Activated CD4-positive, alpha-beta T cell treated with anti-CD3 and anti-CD28 coated beads, Interleukin-2, amount 10 ng/mL, durations not matched to agents 24 days and 14 days (primary cell): ENCODE results near the gene PEG3. TPM values are rescaled to one million over a fixed set of nuclear protein-coding genes. Genes with fewer than 3 reads are reported as not detected.

Experiments used
- DNase-seq: peaks from one replicate; pipeline ENCODE4 v3.0.0; 2022
- H3K27ac Mint-ChIP-seq: one replicate; pipeline ENCODE4 v1.8.0; 2022; ENCODE audit warnings: mild to moderate bottlenecking, mixed read lengths
- H3K27me3 Mint-ChIP-seq: one replicate; pipeline ENCODE4 v1.8.0; 2022; ENCODE audit warnings: mixed read lengths
- H3K36me3 Mint-ChIP-seq: one replicate; pipeline ENCODE4 v1.8.0; 2022; ENCODE audit warnings: low read depth, mild to moderate bottlenecking, mixed read lengths
- H3K4me1 Mint-ChIP-seq: one replicate; pipeline ENCODE4 v1.8.0; 2021; ENCODE audit warnings: mixed read lengths
- H3K4me3 Mint-ChIP-seq: one replicate; pipeline ENCODE4 v1.8.0; 2022; ENCODE audit warnings: mild to moderate bottlenecking, moderate library complexity, mixed read lengths
- H3K9me3 Mint-ChIP-seq: one replicate; pipeline ENCODE4 v1.8.0; 2021; ENCODE audit warnings: mixed read lengths
- intact Hi-C: fragments of 100-400 bp; cut with micrococcal nuclease; formaldehyde crosslinking; loops from one replicate; pipeline ENCODE4 v1.15.1; 2023
- total RNA-seq: library from RNA; stranded (reverse); gene quantifications from 2 replicates; pipeline ENCODE4 v1.2.3, GENCODE V29; 2022

Gene PEG3
- total RNA-seq, 1 donor from 2014 or later: not detected

DNA sequence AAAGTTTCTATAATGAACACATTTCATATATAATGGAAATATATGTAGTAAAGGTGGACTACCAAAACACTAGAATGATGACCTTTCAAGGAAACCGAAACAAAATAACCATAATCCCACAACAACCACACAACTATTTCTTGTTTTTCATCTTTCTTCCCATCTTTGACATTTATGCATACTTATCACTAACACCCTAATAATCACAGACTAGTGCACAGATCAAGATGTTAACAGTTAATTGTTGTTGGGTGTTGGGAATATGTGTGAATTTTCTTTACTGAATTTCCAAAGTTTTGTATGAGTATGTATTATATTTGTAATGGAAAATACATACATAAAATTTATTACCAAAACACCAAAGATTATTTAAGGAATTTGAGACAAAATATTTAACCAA lies 30.3 kb downstream of the PEG3 start:
- intact Hi-C loops: no loop called here
- Mint-ChIP-seq H3K27ac (no peak overlapping the region), H3K36me3 (peaks cover under 1% of the 10 kb centered on the region), H3K4me3 (no peak overlapping the region), H3K4me1 (no peaks in the 10 kb centered on the region), H3K9me3 (peaks cover 48% of the 10 kb centered on the region), H3K27me3 (no peaks in the 10 kb centered on the region)
- DNase-seq: no peak

GRCh38 chr19:56808717-56809392 lies 31.7 kb downstream of the PEG3 start:
- intact Hi-C loops: no loop called here
- no peak overlapping the region for H3K4me3 Mint-ChIP-seq
- no peak overlapping the region for H3K27ac Mint-ChIP-seq
- DNase-seq: no peak
- no peaks in the 10 kb centered on the region for H3K36me3 Mint-ChIP-seq
- no peaks in the 10 kb centered on the region for H3K27me3 Mint-ChIP-seq
- no peaks in the 10 kb centered on the region for H3K4me1 Mint-ChIP-seq
- peaks cover 46% of the 10 kb centered on the region for H3K9me3 Mint-ChIP-seq

- intact Hi-C loops: no loop called here
- Mint-ChIP-seq H3K4me1 (no peaks in the 10 kb centered on the region), H3K4me3 (no peak overlapping the region), H3K27me3 (no peaks in the 10 kb centered on the region), H3K27ac (no peak overlapping the region), H3K36me3 (no peaks in the 10 kb centered on the region), H3K9me3 (peaks cover 40% of the 10 kb centered on the region)
- no peak for DNase-seq
These were observed 33.9 kb downstream of the PEG3 start for GRCh38 chr19:56806639-56807038.

Other genes with a start within 250 kb of the PEG3 start
- gene ZNF71, start 245.4 kb downstream of the PEG3 start, total RNA-seq: 4.2 and 5.2 TPM in 2 replicates
- 0.19 TPM in 1 of 2 replicates, not detected in the other for gene SMIM17, start 197.6 kb downstream of the PEG3 start, total RNA-seq
- gene ZNF835, start 169.0 kb downstream of the PEG3 start, total RNA-seq: 0.40 and 0.43 TPM in 2 replicates
- not detected in 2 replicates for gene ZIM2, start within 50 bp of the PEG3 start, total RNA-seq